Lower leg skin (tissue), 4 donors: ENCODE data around the gene SPI1. TPM values are rescaled to one million over a fixed set of nuclear protein-coding genes. Genes with fewer than 3 reads are reported as not detected.

Experiments used
- DNase-seq, 2 donors: peaks; one replicate each; pipeline ENCODE4 v3.0.0-alpha.2; 2019; ENCODE audit warnings: low spot score in 2 of 2
- H3K4me3 ChIP-seq: fragments of 200-600 bp; sonication (generic); 2 replicates; pipeline ENCODE4 v1.5.1; 2017; ENCODE audit warnings: mild to moderate bottlenecking, low read depth; ENCODE audit not compliant: poor library complexity, severe bottlenecking
- POLR2A ChIP-seq, 2 donors: fragments of 450-650 bp; IDR thresholded peaks; one replicate each; pipeline ENCODE4 v1.6.1; 2016 to 2017; ENCODE audit warnings: antibody characterized with exemption in 2 of 2, mild to moderate bottlenecking in 1 of 2, moderate library complexity in 1 of 2
- WGBS, 2 donors: methylation state at CpG; one replicate each; pipeline ENCODE4 v1.1.5; 2018; 5-methylcytosine and 5-hydroxymethylcytosine counted together
- intact Hi-C: fragments of 100-400 bp; cut with DNase I; formaldehyde crosslinking; loops from one replicate; pipeline ENCODE4 v1.15.0; 2023; ENCODE audit warnings: low total_unique reads
- total RNA-seq, 4 donors: library from RNA; depleted of rRNA; stranded (reverse); fragments of >200 nt; gene quantifications; one replicate each; pipeline ENCODE4 v1.1.0, GENCODE V29; 2016
- TF ChIP-seq, protein P1 (sequence below), 3 donors: fragments of 450-650 bp; IDR thresholded peaks; one replicate each; pipeline ENCODE4 v1.5.1; 2016; ENCODE audit warnings: antibody characterized with exemption in 3 of 3, mild to moderate bottlenecking in 3 of 3, moderate library complexity in 2 of 3

The SPI1 gene
- total RNA-seq, 4 donors from 2014 or later = 7.7 to 13.4 (median 10.6) TPM

DNA sequence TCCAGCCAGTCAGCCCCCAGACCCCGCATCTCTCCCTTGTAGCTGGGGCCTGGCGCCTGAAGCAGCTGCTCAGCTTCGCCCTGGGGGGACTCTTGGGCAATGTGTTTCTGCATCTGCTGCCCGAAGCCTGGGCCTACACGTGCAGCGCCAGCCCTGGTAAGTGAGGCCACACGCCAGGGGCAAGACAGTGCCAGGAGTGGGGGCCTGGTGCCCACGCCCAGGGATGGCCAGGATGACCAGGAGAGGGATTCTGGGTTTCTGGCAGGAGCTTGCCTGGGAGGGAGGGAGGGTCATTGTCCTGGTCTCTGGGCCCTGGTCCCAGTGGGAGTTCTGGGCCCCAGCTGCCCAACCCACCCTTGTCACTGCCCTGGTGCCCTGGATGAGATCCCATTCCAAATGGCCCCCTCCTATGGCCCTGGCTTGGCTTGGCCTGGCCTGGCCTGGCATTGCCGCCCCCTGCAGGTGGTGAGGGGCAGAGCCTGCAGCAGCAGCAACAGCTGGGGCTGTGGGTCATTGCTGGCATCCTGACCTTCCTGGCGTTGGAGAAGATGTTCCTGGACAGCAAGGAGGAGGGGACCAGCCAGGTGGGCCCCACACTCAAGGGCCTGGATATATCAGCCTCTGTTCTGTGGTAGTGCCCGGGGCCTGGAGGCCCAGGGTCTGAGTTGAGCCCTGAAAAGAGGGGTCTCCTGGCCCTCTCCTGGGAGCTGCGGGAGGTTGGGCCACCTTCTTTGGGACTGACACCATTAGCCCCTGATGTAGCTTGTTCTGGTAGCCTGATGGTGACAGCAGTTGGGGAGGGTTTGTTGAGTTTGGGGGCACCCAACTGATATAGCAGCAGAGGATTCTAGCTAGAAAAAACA, 33.8 kb upstream of the SPI1 start:
- H3K4me3 ChIP-seq = no peak overlapping the region
- intact Hi-C loops = no loop called here
- TF ChIP-seq, protein P1, sequence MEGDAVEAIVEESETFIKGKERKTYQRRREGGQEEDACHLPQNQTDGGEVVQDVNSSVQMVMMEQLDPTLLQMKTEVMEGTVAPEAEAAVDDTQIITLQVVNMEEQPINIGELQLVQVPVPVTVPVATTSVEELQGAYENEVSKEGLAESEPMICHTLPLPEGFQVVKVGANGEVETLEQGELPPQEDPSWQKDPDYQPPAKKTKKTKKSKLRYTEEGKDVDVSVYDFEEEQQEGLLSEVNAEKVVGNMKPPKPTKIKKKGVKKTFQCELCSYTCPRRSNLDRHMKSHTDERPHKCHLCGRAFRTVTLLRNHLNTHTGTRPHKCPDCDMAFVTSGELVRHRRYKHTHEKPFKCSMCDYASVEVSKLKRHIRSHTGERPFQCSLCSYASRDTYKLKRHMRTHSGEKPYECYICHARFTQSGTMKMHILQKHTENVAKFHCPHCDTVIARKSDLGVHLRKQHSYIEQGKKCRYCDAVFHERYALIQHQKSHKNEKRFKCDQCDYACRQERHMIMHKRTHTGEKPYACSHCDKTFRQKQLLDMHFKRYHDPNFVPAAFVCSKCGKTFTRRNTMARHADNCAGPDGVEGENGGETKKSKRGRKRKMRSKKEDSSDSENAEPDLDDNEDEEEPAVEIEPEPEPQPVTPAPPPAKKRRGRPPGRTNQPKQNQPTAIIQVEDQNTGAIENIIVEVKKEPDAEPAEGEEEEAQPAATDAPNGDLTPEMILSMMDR (IDR thresholded peaks at IDR 0.05) = no peak
- TF ChIP-seq POLR2A (IDR thresholded peaks at IDR 0.05) = no peak
- no peak for DNase-seq
- 57 to 71% methylated on average over 5 to 7 of the region's 12 CpGs for WGBS, 2 donors

DNA sequence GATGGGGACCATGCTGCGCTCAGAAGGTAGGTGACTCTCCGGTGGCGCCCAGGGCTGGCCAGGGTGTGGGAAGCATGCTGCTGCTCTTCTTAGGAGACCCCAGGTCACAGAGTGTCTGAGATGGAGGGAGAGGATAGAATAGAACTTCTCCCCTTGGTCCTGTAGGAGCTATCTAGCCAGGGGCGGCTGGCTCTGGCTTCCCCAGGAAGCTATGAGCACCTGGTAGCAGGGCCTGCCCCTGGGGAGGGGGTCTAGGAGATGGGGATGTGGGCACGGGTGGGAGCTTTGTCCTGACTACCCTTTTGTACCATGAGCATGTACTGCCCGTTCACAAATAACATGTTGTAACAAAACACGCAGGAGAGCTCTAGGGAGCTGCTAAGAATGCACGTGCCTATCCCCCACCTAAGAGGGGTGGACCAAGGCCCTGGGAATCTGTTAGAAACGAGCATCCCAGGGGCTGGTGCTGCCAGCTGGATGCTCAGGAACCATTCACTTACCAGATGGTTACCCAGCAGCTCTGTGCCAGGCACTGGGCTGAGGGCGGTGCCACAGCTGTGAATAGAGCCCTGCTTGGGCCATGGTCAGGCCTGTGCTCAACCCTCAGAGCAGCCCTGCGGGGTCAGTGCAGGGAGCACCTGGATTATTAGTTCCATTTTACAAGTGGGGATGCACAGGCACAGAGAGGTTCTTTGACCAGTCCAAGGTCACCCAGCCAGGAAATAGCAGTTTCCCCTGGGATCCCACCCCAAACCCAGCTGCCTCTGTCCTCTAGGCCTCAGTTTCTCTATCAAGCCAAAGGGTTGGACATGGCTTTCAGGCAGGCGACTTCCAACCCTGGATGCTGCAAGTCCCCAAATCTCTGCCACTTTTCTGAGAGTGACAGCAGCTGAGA, 32.3 kb upstream of the SPI1 start:
- TF ChIP-seq, protein P1 (IDR thresholded peaks at IDR 0.05) = no peak
- no peak for TF ChIP-seq POLR2A (IDR thresholded peaks at IDR 0.05)
- intact Hi-C loops = no loop called here
- no peak for DNase-seq
- H3K4me3 ChIP-seq = no peak overlapping the region
- WGBS, 2 donors = 58 to 65% methylated on average over 11 to 12 of the region's 12 CpGs

DNA sequence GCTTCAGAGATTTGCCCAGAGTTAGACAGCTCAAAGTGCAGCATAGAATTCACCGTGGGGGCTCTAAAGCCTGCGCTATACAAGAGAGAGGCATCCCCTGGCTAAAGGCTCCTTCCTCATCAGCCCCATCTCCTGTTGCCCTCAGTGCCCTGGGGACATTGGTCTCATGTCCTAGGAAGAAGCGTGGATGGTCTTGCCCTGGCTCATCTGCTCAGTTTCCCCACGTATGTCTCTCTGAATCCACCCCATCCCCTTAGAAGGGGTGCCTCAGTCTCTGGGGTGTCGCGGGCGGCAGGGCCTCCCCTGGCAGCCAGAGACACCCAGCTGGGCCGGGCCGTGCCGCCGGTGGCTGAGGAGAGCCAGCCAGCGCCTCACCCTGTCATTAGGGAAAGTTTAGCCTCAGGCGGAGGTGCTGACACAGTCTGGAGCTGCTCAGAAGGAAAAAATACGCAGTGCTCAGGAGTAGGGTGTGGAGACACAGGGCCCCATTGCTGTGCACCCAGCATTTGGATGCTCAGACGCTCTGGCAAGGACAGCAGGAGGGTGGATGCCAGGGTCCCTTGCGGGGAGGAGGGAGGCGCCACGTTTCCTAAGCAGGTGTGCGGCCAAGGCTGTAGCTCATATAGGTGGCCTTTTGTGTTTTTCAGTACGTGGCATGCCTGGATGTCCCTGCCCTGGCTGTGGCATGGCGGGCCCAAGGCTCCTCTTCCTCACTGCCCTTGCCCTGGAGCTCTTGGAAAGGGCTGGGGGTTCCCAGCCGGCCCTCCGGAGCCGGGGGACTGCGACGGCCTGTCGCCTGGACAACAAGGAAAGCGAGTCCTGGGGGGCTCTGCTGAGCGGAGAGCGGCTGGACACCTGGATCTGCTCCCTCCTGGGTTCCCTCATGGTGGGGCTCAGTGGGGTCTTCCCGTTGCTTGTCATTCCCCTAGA, 31.4 kb upstream of the SPI1 start:
- no peak overlapping the region for H3K4me3 ChIP-seq
- TF ChIP-seq, protein P1 (IDR thresholded peaks at IDR 0.05) = no peak
- no peak for TF ChIP-seq POLR2A (IDR thresholded peaks at IDR 0.05)
- WGBS, 2 donors = 28 to 41% methylated on average over 30 to 31 of the region's 31 CpGs
- no peak for DNase-seq
- intact Hi-C loops = no loop called here

DNA sequence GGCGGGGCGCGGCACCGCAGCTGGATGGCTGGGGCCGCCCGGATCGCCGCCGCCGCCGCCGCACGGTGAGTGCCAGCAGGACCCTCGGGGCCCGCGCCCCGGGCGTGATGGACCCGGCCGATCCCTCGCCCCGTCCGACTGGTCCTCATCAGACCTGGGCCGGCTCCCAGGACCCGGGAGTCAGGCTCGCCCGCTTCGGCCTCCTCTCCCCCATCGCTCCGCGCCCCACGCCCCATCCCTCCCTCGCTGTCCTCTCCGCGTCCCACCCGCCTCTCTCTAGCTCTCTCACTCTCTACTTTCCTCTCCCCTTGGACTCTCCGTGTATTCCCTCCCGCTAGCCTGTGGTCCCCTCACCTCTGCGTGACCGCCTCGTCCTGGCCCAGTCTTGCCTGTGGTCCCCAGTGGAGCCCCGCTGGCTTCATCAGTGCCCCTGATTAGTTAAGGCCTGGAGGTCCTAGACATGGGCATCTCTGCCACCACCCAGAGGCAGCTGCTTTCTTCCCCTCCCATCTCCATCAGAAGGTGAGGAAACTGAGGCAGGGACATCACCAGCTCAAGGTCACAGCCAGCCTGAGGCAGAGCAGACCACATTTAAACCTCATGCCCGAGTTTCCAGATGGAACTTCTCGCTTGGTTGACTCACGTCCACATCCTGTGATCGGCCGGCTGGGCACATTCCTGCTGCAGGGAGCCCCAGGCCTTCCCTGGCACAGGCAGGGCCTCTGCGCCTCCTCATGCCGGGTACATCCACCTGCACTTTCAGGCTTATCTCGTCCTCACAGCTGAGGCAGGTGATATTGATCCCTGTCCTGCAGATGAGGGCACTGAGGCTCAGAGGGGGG, 30.5 kb upstream of the SPI1 start:
- DNase-seq = no peak
- TF ChIP-seq, protein P1 (IDR thresholded peaks at IDR 0.05) = no peak
- TF ChIP-seq POLR2A (IDR thresholded peaks at IDR 0.05) = no peak
- intact Hi-C loops = no loop called here
- peak overlapping the region; percentile 22 for H3K4me3 ChIP-seq
- WGBS, 2 donors = 2% methylated on average over 34 to 50 of the region's 50 CpGs
